Ishikawa (cell line): ENCODE data around the gene NLRP1.

Experiments used
- CEBPB ChIP-seq: IDR thresholded peaks from 2 replicates; pipeline ENCODE4 v1.6.1; 2012
- CREB1 ChIP-seq: IDR thresholded peaks from 2 replicates; pipeline ENCODE4 v1.6.1; 2012; ENCODE audit warnings: low read depth
- EGR1 ChIP-seq: IDR thresholded peaks from 2 replicates; pipeline ENCODE4 v1.6.1; 2012
- EP300 ChIP-seq: IDR thresholded peaks from 2 replicates; pipeline ENCODE4 v1.6.1; 2012; ENCODE audit warnings: borderline replicate concordance
- FOXM1 ChIP-seq: IDR thresholded peaks from 2 replicates; pipeline ENCODE4 v1.6.1; 2012; ENCODE audit warnings: low read depth, borderline replicate concordance
- NFIC ChIP-seq: IDR thresholded peaks from 2 replicates; pipeline ENCODE4 v1.6.1; 2012
- TEAD4 ChIP-seq: IDR thresholded peaks from 2 replicates; pipeline ENCODE4 v1.6.1; 2012
- YY1 ChIP-seq: IDR thresholded peaks from 2 replicates; pipeline ENCODE4 v1.6.1; 2012; ENCODE audit warnings: low read depth
- ZBTB7A ChIP-seq: IDR thresholded peaks from 2 replicates; pipeline ENCODE4 v1.6.1; 2012; ENCODE audit warnings: low read depth
- TF ChIP-seq, protein P1 (sequence below): IDR thresholded peaks from 2 replicates; pipeline ENCODE4 v1.6.1; 2012
- TF ChIP-seq, protein P2 (sequence below): IDR thresholded peaks from 2 replicates; pipeline ENCODE4 v1.6.1; 2012

DNA sequence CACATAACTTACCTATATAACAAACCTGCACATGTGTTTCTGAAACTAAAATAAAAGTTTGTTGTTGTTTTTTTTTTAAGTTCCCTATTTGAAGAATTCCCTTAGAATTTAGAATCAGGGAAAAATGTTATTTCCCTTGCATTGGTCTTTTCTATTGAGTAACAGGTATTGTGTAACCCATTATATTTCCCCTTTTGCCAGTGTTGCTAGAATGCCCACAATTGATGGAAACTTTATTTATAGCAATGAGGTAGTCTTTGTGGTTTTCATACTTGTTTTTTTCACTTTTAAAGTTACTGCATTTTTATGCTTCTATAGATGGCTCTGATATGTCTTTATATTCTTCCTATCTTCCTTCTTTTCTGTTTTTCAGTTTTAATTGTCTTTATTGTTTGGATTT is 3.9 kb downstream of the NLRP1 start:
- TF ChIP-seq TEAD4, result no peak
- TF ChIP-seq, protein P1, sequence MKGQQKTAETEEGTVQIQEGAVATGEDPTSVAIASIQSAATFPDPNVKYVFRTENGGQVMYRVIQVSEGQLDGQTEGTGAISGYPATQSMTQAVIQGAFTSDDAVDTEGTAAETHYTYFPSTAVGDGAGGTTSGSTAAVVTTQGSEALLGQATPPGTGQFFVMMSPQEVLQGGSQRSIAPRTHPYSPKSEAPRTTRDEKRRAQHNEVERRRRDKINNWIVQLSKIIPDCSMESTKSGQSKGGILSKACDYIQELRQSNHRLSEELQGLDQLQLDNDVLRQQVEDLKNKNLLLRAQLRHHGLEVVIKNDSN, result no peak
- TF ChIP-seq CEBPB, result no peak
- TF ChIP-seq, protein P2, sequence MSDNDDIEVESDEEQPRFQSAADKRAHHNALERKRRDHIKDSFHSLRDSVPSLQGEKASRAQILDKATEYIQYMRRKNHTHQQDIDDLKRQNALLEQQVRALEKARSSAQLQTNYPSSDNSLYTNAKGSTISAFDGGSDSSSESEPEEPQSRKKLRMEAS, result no peak
- TF ChIP-seq EGR1, result no peak
- TF ChIP-seq CREB1, result no peak
- no peak for TF ChIP-seq EP300
- TF ChIP-seq FOXM1, result no peak
- no peak for TF ChIP-seq ZBTB7A
- no peak for TF ChIP-seq NFIC
- TF ChIP-seq YY1, result no peak
